PC-3 (cell line): ENCODE results near the gene KLF11. TPM values are rescaled to one million over a fixed set of nuclear protein-coding genes. Genes with fewer than 3 reads are reported as not detected.

Experiments used
- ATAC-seq: fragments of 200-7000 bp; cut with Tn5 transposase; 2 replicates; pipeline ENCODE4 v1.9.1; 2020; ENCODE audit warnings: mild to moderate bottlenecking, moderate library complexity
- BruUV-seq: library from RNA; stranded (reverse); fragments of 400-500 nt; replicated peaks from 2 replicates; lab custom pipeline; 2021; lab: Mats Ljungman, UMichigan
- CTCF ChIA-PET: fragments of 300-600 bp; sonication (Branson Sonifier 250); formaldehyde crosslinking; loops from one replicate; lab custom pipeline; 2022; ENCODE audit warnings: antibody characterized with exemption; lab: Charles Lee
- POLR2A ChIA-PET: fragments of 300-600 bp; sonication (Branson Sonifier 250); formaldehyde crosslinking; loops from one replicate; lab custom pipeline; 2022; ENCODE audit warnings: antibody characterized with exemption; ENCODE audit not compliant: unreplicated experiment; lab: Charles Lee
- DNase-seq: peaks from one replicate; pipeline ENCODE4 v3.0.0-alpha.2; 2015
- H2AFZ ChIP-seq: fragments of 300-600 bp; sonication (generic); 2 replicates; pipeline ENCODE4 v1.6.0; 2016; ENCODE audit warnings: antibody characterized with exemption, low read length
- H3F3A ChIP-seq: fragments of 300-600 bp; sonication (generic); one replicate; pipeline ENCODE4 v1.6.0; 2017; ENCODE audit warnings: antibody characterized with exemption, low read length, control low read depth, mild to moderate bottlenecking; ENCODE audit not compliant: unreplicated experiment
- H3K27ac ChIP-seq: fragments of 300-600 bp; sonication (generic); 2 replicates; pipeline ENCODE4 v1.5.1; 2016; ENCODE audit warnings: mild to moderate bottlenecking, low read length
- H3K27me3 ChIP-seq: fragments of 300-600 bp; sonication (generic); 2 replicates; pipeline ENCODE4 v1.6.1; 2016; ENCODE audit warnings: low read length, mixed read lengths
- H3K36me3 ChIP-seq: fragments of 300-600 bp; sonication (generic); 2 replicates; pipeline ENCODE4 v1.6.1; 2016; ENCODE audit warnings: low read depth, mixed run types, low read length, mixed read lengths
- H3K4me1 ChIP-seq: fragments of 300-600 bp; sonication (generic); 2 replicates; pipeline ENCODE4 v1.5.1; 2016; ENCODE audit warnings: low read length; ENCODE audit not compliant: insufficient read depth
- H3K4me2 ChIP-seq: fragments of 300-600 bp; sonication (generic); 2 replicates; pipeline ENCODE4 v1.6.0; 2016; ENCODE audit warnings: low read length
- H3K4me3 ChIP-seq: fragments of 300-600 bp; sonication (generic); 2 replicates; pipeline ENCODE4 v1.5.1; 2016; ENCODE audit warnings: mild to moderate bottlenecking, low read length, mixed read lengths
- H3K79me2 ChIP-seq: fragments of 300-600 bp; sonication (generic); 2 replicates; pipeline ENCODE4 v1.6.1; 2017; ENCODE audit warnings: low read length, mixed read lengths
- H3K9ac ChIP-seq: fragments of 300-600 bp; sonication (generic); 2 replicates; pipeline ENCODE4 v1.6.0; 2016; ENCODE audit warnings: mild to moderate bottlenecking, low read length
- H3K9me2 ChIP-seq: fragments of 300-600 bp; sonication (generic); replicated peaks from 2 replicates; pipeline ENCODE4 v1.6.1; 2016; ENCODE audit warnings: mixed run types, low read length, mixed read lengths
- H3K9me3 ChIP-seq: fragments of 300-600 bp; sonication (generic); 2 replicates; pipeline ENCODE4 v1.6.1; 2016; ENCODE audit warnings: low read length, mixed read lengths
- H4K20me1 ChIP-seq: fragments of 300-600 bp; sonication (generic); 2 replicates; pipeline ENCODE4 v1.6.1; 2016; ENCODE audit warnings: low read length, mixed read lengths
- CTCF ChIP-seq: fragments of 300-600 bp; sonication (generic); conservative IDR thresholded peaks from 2 replicates; pipeline ENCODE4 v1.5.1; 2017; ENCODE audit warnings: antibody characterized with exemption, low read depth, mild to moderate bottlenecking, low read length
- EZH2 ChIP-seq: fragments of 300-600 bp; sonication (generic); IDR thresholded peaks from one replicate; pipeline ENCODE4 v1.6.1; 2017; ENCODE audit warnings: antibody characterized with exemption, mild to moderate bottlenecking, low read length; ENCODE audit not compliant: unreplicated experiment
- EZH2phosphoT487 ChIP-seq: fragments of 300-600 bp; sonication (generic); IDR thresholded peaks from 2 replicates; pipeline ENCODE4 v1.6.1; 2018; ENCODE audit warnings: mild to moderate bottlenecking, antibody characterized with exemption, low read length, borderline replicate concordance
- intact Hi-C: fragments of 100-400 bp; cut with micrococcal nuclease; formaldehyde crosslinking; loops from 2 replicates; pipeline ENCODE4 v1.9.0; 2023
- total RNA-seq: library from RNA; depleted of rRNA; stranded (reverse); fragments of >200 nt; gene quantifications from 2 replicates; pipeline ENCODE4 v1.2.3, GENCODE V29; 2014

KLF11 gene
- total RNA-seq, 1 experiment from 2014 or later = 13.4 TPM

GRCh38 chr2:10004401-10004800 lies 38.9 kb upstream of the KLF11 start:
- BruUV-seq = no TSS peak

GRCh38 chr2:10004836-10005235 lies 38.5 kb upstream of the KLF11 start:
- Histone ChIP-seq H3K9ac (no peak overlapping the region), H3F3A (no peaks in the 10 kb centered on the region), H4K20me1 (no peaks in the 10 kb centered on the region), H2AFZ (no peak overlapping the region), H3K9me2 (no peaks in the 10 kb centered on the region), H3K79me2 (no peaks in the 10 kb centered on the region), H3K27me3 (no peaks in the 10 kb centered on the region), H3K4me1 (peaks cover 5% of the 10 kb centered on the region; the same call in 1 of the 2 replicates), H3K4me2 (no peak overlapping the region), H3K27ac (no peak overlapping the region), H3K4me3 (no peak overlapping the region), H3K9me3 (no peaks in the 10 kb centered on the region), H3K36me3 (0 out of 2 replicates have a peak, but pooled peaks cover 7% of the 10 kb centered on the region)
- no peak for ATAC-seq
- intact Hi-C loops = no loop called here
- ChIA-PET POLR2A (no interaction called here), CTCF (no interaction called here)
- TF ChIP-seq CTCF (no peak), EZH2phosphoT487 (no peak), EZH2 (no peak)
- no peak for DNase-seq
- BruUV-seq = no TSS peak

More at GRCh38 chr2:10004401-10004800, 38.9 kb upstream of the KLF11 start:
- H3K79me2 ChIP-seq = no peaks in the 10 kb centered on the region
- no peak overlapping the region for H3K4me3 ChIP-seq
- ATAC-seq (no peak), DNase-seq (no peak)
- no peaks in the 10 kb centered on the region for H4K20me1 ChIP-seq
- intact Hi-C loops = no loop called here
- peaks cover 5% of the 10 kb centered on the region; the same call in 1 of the 2 replicates for H3K4me1 ChIP-seq
- TF ChIP-seq EZH2phosphoT487 = no peak
- TF ChIP-seq EZH2 = no peak
- TF ChIP-seq CTCF = no peak
- no peaks in the 10 kb centered on the region for H3F3A ChIP-seq
- H3K36me3 ChIP-seq = 0 out of 2 replicates have a peak, but pooled peaks cover 7% of the 10 kb centered on the region
- H3K27ac ChIP-seq = no peak overlapping the region
- CTCF ChIA-PET = no interaction called here
- H3K9ac ChIP-seq = no peak overlapping the region
- no peak overlapping the region for H2AFZ ChIP-seq
- H3K9me2 ChIP-seq = no peaks in the 10 kb centered on the region
- H3K27me3 ChIP-seq = no peaks in the 10 kb centered on the region
- H3K9me3 ChIP-seq = no peaks in the 10 kb centered on the region
- POLR2A ChIA-PET = no interaction called here
- no peak overlapping the region for H3K4me2 ChIP-seq

- H3K27ac ChIP-seq = no peak overlapping the region
- DNase-seq = no peak
- CTCF ChIA-PET = interaction anchor here (0.6 kb wide), 1 partner anchor 211 kb away, joined by 6 read pairs; no protein-coding TSS in a partner anchor
- POLR2A ChIA-PET = no interaction called here
- peaks cover 9% of the 10 kb centered on the region; the same call in 1 of the 2 replicates for H3K4me1 ChIP-seq
- no peaks in the 10 kb centered on the region for H3K27me3 ChIP-seq
- intact Hi-C loops = no loop called here
- H3F3A ChIP-seq = no peaks in the 10 kb centered on the region
- H3K79me2 ChIP-seq = no peaks in the 10 kb centered on the region
- no peaks in the 10 kb centered on the region for H3K9me3 ChIP-seq
- no peak overlapping the region for H3K4me3 ChIP-seq
- H3K9me2 ChIP-seq = no peaks in the 10 kb centered on the region
- H3K36me3 ChIP-seq = 0 out of 2 replicates have a peak, but pooled peaks cover 4% of the 10 kb centered on the region
- H3K9ac ChIP-seq = no peak overlapping the region
- no TSS peak for BruUV-seq
- H4K20me1 ChIP-seq = no peaks in the 10 kb centered on the region
- ATAC-seq = no peak
- H2AFZ ChIP-seq = no peak overlapping the region
- no peak overlapping the region for H3K4me2 ChIP-seq
- no peak for TF ChIP-seq EZH2phosphoT487
These were observed 37.7 kb upstream of the KLF11 start for GRCh38 chr2:10005461-10006235.
